NCI-H1436 (cell line): ENCODE results near the gene HEMGN.
"Not testable (repeated sequence)": the region's sequence is repeated elsewhere in the genome, so short reads cannot be mapped to it uniquely, and the experiment has no call there.

Experiments
- DNase-seq: peaks from one replicate; lab custom pipeline; 2025; lab: John Stamatoyannopoulos, UW

HEMGN gene

DNA sequence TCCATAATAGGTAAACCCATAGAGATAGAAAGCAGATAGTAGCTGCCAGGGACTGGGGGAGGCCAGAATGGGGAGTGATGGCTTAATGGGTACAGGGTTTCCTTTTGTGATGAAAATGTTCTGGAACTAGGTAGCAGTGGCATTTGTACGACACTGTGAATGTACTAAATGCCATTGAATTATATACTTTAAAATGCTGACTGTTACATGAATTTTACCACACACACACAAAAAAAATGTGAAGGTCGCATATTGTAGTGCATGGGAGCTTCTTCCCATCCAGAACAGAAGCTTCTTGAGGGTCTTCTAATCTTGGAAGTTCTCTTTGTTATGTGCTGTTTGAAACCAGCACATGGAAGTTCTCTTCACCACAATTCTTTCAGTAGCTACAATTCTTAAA lies 25.3 kb upstream of the HEMGN start:
- DNase-seq = no peak

DNA sequence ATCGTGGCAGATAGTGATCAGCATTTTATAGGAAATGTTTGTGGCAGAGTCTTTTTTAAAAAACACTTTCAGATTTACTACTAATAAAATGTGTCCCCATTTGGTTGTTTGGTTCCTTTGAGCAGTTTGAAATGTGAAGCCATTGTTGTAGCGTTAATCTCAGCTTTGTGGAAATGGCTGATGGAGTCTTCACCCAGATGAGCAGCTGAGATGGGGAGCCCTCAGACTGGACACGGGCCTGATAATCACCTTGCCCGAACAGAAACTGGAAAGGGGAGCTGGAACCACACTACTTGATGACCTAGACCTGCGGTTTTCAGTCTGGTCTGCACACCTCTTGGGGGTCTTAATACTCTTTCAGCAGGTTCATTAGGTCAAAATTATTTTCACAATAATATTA lies 24.6 kb upstream of the HEMGN start:
- DNase-seq = no peak

DNA sequence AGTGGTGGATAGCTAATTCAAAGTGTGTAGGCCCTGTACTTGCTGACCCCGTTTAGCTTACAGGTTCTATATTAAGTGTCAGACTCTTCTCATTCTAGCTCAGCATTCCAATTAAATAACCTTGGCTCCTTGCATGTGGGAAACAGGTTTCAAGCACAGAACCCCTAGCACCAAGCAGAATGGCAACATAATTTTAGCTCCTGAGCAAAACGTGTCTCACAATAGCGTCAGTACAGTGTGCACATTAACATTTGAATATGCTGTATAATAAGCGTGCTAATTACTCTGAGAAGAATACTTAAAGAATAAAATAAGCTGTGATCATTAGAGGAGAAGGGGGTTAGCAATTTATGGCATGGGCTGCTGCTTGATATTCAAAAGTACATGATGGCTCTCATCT lies 24.2 kb upstream of the HEMGN start:
- no peak for DNase-seq

DNA sequence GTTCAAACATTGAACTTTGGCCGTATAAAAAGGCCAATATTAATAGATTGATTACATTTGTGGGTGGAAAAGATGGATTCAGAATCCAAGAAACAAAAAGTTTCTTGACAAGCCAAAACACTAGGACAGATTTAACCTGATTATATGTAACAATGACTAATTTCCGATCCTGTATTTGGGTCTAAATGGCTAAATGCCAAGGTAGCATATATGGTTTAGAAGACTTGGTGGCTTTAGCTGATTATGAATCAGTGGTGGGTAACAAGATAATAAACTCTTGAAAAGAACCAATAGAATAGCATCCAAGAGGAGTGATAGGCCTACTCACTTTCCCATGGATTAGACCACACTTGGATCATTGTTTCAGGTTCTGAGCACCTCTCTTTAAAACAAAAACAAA lies 23.4 kb upstream of the HEMGN start:
- DNase-seq = no peak

DNA sequence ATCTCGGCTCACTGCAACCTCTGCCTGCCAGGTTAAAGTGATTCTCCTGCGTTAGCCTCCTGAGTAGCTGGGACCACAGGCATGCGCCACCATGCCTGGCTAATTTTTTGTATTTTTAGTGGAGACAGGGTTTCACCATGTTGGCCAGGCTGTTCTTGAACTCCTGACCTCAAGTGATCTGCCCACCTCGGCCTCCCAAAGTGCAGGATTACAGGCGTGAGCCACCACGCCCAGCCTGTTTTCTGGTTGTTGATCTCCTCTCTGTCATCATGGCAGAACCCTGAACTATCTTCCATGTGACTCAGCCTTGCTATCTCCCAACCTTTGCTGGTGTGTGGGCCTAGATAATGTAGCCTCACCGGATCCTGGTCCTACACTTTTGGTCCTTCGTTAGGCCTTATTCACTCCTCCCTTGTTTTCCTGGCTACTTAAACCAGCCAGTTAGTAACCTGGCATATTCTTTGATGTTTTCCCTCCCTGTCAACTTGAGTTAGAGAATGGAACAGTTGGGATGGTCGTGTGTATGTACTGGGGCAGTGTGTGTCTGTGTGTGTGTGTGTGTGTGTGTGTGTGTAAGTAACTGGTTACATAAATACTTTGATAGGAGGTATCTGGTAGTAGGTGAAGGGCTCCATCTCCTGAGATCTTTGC lies 22.8 kb upstream of the HEMGN start:
- not testable (repeated sequence) for DNase-seq

DNA sequence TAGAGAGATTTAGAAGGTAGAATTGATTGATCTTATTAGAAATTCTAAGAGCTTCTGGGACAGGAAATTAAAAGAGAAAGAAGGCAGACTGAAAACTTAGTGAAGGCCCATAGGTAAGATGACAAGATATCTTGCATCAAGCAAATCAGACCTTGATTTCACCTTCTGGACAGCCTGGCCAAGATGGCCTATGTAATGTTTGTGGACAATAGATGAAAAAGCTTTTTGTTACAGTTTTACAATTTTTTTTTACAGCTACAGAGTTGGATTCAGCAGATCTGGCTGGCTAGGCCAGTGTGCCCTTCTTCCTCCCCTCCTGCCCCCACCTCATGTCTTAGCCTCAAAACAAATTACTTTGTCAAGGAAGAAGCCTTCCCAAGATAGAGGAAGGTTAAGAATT lies 21.6 kb upstream of the HEMGN start:
- DNase-seq = no peak

DNA sequence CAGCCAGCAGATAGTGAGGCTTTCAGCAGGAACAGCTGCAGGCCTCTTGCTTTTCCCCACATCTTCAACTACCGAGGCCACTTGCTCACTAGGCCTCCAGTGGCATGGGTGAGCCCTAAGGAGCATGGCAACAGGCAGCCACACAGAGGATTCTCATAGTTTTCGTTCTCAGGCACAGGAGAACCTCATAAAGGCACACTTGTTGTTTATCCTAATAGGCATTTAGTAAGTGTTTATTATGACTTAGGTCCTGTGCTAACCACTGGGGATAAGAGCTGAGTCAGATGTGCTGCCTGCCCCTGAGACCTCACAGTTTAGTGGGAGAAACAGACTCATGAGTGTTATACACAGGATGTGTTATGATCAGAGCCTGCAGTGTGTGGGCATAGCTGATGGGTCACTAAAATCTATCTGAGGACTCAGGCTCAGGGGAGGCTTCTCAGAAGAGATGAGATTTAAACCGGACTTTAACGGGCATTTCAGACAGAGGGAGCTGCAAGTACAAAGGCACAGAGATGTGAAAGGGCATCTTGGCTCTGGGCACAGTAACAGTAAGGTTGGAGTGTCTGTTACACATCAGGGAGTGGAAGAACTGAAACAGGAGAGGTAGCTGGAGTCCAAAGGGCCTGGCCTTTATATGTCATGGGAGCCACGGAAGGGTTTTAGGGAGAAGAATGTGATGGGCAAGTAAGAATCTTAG lies 21.0 kb upstream of the HEMGN start:
- no peak for DNase-seq

DNA sequence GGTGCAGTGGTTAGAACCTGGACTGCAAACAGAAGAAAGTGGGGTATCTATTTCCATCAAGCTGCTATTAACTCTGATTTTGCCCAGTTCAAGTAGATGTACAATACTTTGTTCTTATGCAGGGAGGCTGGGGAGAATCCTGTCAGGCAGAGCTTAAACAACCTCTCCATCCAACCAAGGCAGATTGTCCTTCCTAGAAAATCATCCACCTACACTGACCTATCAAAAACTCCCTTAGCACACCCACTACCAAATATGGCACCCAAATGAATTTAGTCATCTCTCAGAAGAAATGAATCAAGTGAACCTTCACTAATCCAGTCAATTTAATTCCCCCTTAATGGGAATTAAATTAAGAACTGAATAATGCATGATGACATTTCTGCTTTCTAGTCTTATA lies 18.4 kb upstream of the HEMGN start:
- no peak for DNase-seq

DNA sequence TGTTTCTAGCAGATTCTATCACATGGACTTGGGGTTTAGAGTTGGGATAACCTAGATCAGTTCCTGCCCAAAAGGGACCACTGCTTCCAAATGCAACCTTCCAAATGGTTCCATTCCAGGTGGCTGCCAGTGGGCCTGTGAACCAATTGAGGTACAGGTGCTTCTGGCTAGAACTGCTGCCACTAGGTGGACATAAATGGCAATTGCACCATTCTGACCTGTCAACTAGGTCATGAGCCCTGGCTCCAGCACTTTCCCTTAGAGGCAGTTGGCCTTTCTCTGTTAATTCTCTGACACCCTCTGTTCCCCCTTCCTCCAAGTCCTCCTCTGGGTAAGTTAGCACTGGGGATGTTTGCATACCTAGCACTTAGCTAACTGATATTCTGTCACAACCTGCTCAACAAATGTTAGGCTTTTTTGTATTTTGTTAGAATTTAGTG lies 16.6 kb upstream of the HEMGN start:
- DNase-seq = peak; percentile 48

DNA sequence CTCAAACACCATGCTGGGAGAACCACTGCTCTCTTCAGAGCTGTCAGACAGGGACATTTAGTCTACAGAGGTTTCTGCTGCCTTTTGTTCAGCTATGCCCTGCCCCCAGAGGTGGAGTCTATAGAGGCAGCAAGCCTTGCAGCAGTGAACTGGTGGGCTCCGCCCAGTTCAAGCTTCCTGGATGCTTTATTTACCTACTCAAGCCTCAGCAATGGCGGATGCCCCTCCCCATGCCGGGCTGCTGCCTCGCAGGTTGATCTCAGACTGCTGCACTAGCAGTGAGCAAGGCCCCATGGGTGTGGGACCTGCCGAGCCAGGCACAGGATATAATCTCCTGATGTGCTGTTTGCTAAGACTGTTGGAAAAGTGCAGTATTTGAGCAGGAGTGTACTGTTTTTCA lies 12.9 kb upstream of the HEMGN start:
- DNase-seq = not testable (repeated sequence)

DNA sequence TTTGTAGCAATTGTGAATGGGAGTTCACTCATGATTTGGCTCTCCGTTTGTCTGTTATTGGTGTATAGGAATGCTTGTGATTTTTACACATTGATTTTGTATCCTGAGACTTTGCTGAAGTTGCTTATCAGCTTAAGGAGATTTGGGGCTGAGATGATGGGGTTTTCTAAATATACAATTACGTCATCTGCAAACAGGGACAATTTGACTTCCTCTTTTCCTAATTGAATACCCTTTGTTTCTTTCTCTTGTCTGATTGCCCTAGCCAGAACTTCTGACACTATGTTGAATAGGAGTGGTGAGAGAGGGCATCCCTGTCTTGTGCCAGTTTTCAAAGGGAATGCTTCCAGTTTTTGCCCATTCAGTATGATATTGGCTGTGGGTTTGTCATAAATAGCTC lies 9.1 kb upstream of the HEMGN start:
- not testable (repeated sequence) for DNase-seq

DNA sequence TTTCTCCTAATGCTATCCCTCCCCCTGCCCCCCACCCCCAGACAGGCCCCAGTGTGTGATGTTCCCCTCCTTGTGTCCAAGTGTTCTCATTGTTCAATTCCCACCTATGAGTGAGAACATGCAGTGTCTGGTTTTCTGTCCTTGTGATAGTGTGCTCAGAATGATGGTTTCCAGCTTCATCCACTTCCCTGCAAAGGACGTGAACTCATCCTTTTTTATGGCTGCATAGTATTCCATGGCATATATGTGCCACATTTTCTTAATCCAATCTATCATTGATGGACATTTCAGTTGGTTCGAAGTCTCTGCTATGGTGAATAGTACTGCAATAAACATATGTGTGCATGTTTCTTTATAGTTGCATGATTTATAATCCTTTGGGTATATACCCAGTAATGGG lies 7.5 kb upstream of the HEMGN start:
- DNase-seq = not testable (repeated sequence)

DNA sequence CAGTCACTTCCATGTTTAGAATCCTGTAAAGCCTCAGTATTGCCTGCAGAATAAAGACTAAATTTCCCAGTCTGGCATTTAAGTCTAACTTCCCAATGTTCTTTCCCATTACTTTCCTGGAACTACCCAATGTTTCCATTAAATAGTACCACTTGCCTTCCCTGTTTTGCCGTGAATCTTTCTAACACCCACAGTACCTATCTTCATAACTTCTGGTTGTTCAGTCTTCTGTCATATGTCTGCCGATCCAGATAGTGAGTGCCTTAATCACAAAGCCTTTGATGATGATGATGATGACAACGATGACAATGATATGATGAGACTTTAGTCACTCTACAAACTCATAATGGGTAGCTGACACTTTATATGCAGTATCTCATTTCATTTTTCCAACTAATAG lies 6.6 kb upstream of the HEMGN start:
- DNase-seq = no peak

DNA sequence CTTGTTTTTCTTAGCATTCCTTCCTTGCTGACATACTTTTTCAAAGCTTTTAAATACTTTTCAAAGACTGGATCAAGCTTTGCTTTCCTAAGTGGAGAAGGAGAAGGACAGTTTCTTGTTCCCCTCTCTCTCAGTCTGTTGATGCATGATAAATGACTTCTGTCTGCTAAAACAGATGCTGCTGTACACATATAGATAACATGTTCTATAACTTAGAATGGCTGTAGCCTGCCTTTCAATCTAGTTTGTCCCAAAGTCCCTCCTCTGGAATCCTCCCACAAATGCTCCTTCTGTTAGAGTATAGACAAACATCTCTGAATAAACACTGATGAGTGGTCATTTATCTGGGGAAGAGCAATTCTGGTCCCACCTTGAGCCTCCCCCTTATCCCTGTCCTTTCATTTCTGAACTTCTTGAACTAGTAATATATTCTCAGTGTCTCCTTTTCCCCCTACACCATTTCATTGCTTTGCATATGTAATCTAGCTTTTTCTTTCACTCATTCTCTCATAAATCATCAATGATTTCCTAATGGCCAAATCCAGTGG lies 5.4 kb upstream of the HEMGN start:
- DNase-seq = no peak

DNA sequence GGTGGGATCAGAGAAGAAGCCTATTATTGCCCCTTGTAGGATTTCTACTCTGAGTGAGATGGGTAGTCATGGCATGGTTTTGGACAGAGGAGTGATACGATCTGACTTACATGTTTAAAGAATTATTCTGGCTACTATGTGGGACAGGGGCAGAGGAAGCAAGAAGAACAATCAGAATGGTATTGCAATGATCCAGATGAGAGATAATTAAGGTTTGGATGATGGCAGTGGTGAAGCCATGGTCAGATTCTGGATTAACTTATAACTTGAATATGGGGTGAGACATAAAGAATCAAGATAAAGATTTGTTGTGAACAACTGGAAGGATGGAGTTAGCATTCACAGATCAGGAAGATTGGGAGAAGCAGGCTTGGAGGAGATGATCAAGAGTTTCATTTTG lies 3.4 kb upstream of the HEMGN start:
- no peak for DNase-seq

DNA sequence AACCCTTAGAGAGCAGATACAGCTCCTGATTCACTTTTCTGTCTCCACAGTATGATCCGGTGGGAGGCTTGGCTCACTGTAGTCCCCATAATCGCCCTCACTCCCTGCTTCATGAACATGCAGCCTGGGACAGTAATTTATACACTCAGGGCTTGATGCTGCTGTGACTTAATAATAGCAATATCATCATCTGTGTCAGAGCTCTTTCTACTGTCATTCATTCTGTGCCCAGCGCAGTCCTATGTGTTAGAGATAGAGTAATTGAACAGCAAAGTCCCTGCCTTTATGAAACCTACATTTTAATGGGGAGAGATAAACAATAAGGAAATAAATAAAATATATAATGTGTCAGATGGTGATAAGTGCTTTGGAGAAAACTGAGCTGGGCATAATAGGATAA lies 2.8 kb upstream of the HEMGN start:
- DNase-seq = no peak

DNA sequence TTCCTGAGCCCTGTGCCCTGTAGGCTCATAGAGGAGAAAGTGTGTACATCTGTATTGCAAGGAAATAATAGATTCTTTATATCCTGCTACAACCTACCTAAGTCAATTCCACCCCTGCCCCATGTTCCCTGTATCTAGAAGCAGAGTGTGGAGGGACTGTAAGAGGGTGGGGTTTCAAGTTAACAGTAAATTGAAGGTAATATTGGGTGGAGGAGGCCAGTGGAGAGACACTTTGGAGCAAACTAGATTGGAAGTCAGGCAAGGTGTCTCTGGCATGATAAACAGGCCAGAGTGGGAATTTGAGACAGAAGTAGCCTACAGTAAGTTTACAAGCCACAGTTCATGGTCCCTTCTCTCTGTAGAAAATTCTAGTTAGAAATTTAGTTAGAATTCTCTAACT lies 2.3 kb upstream of the HEMGN start:
- no peak for DNase-seq

DNA sequence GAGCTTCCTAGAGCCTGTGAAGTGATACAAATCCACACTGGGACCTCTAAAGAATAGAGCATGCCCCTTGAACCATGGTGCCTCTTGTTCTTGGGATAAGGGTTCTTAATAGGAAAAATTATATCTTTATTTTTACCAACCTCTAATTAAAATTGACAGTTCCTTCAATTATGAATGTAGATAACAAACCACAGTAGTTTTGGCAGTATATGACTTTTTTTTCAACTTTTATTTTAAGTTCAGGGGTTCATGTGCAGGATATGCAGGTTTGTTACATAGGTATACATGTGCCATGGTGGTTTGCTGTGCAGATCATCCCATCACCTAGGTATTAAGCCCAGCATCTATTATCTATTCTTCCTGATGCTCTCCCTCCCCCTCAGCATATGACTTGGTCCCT lies 974 bp downstream of the HEMGN start:
- DNase-seq = no peak

DNA sequence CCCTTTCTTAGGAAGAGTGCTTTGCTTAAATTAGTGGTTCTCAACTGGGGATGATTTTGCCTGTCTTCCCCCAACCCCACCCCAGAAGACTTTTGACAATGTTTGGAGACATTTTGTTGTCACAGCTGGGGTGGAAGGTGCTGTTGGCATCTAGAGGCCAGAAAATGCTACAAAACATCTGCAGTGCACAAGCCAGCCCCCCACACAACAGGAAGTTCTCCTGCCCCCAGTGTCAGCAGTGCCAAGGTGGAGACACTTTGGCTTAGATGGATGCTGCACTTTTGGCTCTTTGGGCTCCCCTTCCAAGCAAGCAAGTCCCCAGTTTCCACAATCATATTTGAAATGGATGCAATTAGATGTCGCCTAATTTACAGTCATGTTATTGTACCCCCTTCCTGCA lies 2.7 kb downstream of the HEMGN start:
- DNase-seq = peak; percentile 11

DNA sequence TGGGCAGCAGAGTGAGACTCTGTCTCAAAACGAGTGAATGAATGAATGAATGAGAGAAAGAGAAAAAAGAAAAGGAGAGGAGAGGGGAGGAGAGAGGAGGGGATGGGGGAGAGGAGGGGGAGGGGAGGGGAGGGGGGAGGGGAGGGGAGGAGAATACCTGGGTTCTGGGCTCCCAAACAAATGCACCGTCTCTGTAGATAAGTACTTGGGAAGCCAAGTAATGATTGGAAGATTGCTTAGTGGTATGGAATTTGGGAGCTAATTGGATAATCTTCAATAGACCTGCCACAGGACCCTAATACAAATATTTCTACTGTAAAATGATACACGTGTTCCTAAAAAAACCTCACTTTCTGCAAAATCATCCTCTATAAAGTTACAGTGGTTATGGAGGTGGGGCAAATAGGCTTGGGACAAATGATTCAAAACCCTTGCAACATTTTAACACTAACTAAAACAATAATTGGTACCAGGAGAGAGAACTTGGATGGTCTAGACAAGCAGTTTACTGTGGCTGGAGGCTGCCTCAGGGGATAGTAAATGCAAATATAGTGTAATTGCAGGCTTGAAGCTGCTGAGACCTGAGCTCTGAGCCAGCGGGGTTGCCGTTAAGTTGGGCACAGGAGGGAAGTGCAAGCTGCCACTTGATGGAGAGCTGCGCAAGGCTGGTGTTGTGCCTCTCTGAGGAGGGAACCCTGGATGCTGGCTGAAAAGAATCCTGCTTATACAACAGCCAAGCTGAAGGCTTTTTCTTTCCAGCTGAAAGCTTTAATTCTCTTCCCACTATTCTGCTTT lies 3.5 kb downstream of the HEMGN start:
- DNase-seq = peak; percentile 72

DNA sequence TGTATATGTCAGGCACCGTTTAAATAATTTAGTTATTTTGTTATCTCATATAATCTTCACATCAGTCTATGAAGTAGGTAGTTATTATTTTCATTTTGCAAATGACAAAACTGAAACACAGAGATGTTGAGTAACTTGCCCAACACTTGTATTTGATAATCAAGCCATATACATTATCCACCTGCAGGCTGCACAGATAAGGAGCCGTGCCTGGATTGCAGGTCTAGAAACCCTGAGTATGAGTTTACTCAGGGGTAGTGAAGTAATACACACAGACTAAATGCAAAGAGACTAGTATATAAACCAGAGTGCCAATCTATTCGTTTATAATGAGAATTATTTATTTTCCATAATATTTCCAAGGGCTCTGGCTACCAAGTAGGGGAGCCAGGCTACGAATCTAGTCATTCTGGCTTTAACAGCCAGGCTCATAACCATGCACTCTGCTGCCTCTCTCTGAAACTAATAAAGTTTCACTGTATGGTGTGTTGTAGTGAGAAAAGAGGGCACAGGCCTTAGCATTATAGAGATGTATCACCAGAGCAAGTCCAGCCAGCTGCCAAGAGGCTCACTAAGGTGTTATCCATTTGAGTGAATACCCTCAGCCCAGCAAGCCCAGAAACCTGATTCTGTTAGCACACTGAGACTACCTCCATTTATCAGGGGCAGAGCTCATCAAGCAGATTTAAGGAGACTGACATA lies 4.5 kb downstream of the HEMGN start:
- DNase-seq = no peak

DNA sequence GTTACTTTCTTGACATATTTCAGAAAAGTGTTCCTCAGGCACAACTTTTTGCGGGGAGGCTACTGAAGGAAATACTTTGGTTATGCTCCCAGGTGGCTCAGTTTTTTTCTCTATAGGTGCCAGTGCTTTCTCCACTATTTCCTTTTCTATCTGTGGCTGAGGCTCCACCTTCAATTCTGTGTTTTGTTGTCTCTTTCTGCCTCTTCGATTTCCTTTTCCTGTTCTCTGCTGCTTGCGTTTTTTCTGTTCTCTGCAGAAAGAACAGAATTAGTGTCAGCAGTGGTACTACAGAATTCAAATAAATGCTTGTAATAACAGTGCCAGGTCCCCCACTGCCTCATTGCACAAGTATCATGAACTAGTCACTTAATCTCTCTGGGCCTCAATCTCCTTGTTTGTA lies 7.0 kb downstream of the HEMGN start:
- no peak for DNase-seq
